OCI-M2 (cell line): ENCODE measurements around the gene NPB.
A peak's percentile ranks its signal among the peaks of the same experiment; 100 is the strongest.
"Not testable (repeated sequence)": the region's sequence is repeated elsewhere in the genome, so short reads cannot be mapped to it uniquely, and the experiment has no call there.

Experiments used
- DNase-seq: peaks from one replicate; lab custom pipeline; 2025; ENCODE audit not compliant: unreplicated experiment; lab: John Stamatoyannopoulos, UW

The NPB gene

GRCh38 chr17:81911277-81911961, 9.4 kb downstream of the NPB start, which contains the start of gene PCYT2:
Gene PCYT2, minus strand, starts transcription at chr17:81911399. Its CDS starts 44 bp downstream, at chr17:81911355.
- no peak for DNase-seq

DNA sequence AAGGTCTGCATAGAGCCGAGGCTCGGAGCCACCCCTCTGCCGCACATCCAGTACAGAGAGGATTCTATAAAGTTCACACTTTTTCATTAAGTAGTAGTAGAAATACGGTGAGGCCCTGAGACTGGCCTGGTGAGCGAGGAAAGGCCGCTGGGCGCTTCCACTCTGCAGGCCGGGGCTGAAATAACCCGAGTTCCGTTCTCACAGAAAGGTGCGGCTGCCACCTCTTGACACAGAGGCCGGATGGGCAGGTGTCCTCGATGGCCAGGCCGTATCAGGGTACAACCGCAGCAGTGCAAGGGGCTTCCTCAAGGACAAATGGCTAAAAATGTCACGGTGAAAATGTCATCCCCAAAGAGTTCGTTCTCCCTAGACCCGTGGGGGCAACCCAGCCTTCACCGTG, 9.9 kb downstream of the NPB start:
- DNase-seq: no peak

GRCh38 chr17:81912441-81913309, 10.6 kb downstream of the NPB start:
- no peak for DNase-seq

DNA sequence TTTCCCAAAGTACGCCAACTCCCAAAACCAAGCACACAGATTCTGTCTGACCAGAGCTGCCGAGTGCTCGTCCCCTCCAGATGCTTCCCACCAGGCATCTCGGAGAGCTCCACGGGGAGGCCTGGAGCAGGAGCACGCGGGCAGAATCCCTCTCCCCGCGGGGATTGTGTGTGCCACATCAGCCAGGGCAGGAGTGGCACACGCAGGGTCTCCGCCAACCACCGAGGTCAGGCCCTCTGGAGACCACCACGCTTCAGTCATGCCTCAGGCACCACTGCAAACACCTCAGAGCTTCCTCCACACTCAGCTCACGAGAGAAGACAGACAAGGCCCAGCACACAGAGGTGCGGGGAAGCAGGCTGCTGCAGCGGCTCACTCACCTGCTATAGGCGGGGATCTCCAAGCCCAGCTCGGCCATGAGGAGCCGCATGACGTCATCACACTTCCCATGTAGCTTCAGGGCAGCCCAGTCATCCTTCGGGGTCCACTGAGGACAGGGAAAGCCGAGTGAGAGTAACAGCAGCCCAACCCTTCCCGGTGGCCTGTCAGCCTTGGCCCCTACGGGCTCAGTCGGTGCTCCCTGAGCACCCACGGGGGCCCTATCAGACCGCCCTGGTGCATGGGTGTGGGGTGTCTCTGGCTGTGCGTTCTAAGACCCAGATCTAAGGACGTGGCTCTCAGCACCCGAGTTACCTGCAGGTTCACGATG, 11.5 kb downstream of the NPB start:
- no peak for DNase-seq

GRCh38 chr17:81914103-81914850, 12.2 kb downstream of the NPB start:
- DNase-seq: no peak

DNA sequence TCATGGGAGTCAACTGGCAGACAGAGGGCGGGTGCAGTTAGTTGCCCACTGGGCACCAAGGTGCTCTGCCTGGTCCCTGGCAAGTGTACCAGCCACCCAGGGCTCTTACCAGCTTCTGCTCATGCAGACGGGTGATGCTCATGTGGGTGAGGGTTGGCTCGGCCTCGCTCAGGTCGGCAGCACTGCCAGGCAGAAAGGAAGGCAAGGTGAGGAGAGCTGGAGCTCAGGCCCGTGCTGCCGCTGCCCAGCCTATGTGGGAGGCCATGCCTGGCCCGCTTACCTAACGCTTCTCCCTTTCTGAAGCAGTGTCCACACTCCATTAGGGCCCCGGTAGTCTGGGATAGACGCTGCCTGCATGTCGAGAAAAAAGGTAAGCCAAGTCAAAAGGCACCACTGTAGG, 13.3 kb downstream of the NPB start:
- DNase-seq: no peak

DNA sequence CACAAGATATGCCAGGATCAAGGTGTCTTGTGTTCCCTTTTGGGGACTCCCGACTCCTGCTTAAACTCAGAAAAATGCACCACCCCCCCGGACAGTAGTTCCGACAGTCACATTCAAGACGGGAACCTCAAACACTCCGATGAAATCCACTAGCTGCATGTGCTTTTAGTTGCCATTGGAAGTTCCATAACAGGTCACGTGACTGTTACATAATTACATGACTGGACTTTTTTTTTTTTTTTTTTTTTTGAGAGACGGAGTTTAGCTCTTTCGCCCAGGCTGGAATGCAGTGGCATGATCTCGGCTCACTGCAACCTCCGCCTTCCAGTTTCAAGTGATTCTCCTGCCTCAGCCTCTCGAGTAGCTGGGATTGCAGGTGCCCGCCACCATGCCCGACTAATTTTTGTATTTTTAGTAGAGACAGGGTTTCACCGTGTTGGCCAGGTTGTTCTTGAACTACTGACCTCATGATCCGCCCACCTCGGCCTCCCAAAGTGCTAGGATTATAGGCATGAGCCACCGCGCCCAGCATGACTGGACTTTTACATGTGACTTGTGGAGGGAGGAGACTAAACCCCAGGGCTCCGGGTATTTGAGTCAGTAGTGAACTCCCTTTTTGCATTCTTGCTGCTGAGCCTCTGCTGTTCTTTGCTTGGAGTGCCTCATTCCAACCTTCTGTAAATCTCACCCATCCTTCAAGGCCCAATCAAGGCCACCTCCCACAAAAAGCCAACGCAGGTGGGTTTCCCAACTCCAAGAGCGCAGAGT, 14.4 kb downstream of the NPB start:
- no peak for DNase-seq

DNA sequence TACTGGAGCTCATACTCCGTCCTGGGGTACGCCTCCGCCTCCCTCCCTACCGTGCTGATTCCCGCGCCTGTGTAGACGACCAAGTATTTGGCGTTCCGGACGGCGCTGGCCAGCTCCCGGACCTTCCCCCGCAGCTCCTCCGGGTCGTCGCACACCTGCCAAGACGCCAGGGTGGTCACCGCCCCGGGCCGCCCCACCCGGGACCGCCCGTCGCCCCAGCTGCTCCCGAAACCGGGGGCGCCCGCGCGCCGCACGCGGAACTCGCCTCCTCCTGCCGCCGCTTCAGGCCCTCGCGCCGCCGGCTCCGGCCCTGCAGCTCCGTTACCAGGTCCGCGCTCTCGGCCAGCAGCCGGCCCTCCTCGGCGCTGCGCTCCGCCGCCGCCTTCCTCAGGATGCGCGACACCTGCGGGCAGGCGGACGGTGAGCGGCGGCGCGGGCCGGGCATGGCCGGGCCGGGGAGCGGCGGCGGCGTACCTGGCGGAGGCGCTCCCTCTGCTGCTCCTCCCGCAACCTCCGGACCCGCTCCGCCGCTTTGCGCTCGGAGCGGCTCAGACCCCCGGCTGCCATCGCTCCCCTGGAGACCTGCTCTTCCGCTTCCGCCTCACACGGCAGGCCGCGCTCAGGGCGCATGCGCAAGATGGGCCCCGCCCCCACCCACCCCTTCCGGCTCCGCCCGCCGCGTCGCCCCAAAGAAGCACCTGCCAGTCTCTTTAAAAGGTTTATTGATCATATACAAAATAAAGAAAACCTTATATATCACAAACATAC, 15.7 kb downstream of the NPB start, which contains the start of gene SIRT7:
SIRT7 (minus strand) TSS at position 612 of the 768 bp plus-strand sequence; CDS start at position 567, 45 bp downstream.
- no peak for DNase-seq

- not testable (repeated sequence) for DNase-seq
These were observed 16.3 kb downstream of the NPB start for GRCh38 chr17:81918333-81918669.

DNA sequence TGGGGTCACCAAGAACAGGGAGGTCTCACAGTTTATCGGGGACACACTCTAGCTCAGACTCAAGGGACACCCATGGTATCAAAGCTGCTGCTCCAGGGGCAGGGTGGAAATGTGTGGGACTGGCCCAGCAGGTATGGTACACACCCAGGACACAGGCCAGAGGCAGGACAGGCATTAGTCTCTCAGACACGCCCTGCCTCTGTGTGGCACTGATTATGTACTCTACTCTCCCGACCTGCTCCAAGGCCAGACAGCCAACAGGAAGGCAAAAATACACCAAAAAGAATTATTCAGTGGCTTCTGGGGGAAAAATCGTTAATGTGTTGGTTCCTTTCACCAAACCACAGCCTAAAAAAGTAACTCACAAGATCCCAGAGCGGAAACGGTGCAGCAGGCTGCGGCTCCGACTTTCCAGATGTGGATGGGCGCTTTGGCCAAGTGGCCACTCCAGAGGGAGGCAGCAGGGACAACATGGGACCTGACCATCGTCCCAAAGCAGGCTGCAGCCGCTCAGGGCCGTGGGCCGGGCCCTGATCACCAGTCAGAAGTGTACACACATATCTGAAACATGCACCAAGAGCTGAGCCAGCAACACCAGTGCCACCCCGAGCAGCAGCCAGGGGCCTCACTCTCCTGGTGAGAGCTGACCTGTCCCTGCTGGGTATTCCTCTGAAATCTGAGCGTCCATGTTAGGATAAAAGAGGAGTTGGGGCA, 17.0 kb downstream of the NPB start:
- no peak for DNase-seq

DNA sequence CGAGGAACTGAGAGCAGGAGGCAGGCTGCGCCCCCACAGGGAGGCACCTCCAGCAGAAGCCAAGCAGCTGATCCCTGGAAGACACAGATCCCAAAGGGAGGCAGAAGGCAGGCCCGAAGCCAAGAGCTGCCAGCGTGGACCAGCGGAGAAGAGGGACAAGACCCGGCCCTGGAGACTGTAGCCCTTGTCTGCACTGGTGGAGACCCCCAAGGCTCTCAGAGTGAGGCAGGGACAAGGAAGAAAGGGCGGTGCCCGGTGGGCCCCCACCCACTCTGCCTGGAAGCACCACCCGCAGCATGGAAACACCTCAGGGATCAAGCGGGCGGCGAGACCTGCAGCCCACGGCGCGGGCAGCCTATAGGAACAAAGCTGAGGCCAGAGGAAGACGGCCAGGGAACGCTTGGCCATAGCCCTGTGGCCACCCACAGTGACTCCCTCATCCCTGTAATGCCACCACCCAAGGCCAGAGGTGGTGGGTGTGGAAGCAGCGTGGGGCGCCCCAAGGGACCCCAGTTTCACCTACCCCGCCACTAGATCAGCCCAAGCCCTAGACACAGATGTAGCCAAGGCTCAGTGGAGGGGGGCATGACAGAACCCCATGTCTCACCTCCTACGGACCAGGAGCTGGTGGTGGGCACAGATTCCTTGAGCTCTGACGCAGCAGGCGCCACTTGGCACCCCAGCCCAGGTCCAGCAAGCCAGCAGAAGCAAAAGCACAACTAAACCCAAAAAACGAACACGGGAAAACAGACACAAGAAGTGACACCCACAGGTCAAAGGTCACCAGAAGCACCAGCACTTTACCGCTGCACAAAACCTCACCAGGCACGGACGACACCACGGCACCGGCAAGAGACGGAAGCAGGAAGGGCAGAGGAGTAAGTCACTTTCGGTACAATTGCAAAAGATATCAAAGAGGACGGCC, 18.8 kb downstream of the NPB start:
- DNase-seq: no peak

GRCh38 chr17:81921537-81921862, 19.5 kb downstream of the NPB start:
- DNase-seq: no peak

DNA sequence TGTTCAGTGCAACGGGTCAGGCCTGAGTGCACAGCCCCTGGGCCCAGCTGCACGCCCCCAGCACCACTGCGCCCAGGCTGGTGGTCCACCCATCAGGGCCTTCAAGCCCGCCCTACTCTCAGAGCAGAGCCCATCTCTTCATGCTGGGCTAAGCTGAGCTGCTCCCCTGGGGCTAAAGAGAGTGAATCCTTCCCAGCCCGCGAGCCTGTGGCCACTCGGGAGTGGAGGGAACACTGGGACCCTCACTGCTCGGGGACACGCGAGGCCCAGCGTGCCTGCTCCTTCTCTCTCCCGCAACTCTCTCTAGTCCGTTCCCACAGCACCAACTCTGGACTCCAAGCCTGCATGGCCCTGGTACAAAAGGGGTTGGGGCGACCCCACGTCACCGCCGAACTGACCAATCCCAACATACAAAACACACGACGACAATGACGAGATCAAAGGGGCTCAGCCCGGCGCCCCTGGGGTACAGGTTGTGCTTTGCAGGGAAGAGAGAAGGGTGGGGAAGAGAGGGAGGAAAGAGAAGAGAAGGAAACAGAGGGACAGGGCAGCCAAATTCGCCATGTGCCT, 20.0 kb downstream of the NPB start:
- no peak for DNase-seq

GRCh38 chr17:81922566-81923301, 20.7 kb downstream of the NPB start:
- no peak for DNase-seq

DNA sequence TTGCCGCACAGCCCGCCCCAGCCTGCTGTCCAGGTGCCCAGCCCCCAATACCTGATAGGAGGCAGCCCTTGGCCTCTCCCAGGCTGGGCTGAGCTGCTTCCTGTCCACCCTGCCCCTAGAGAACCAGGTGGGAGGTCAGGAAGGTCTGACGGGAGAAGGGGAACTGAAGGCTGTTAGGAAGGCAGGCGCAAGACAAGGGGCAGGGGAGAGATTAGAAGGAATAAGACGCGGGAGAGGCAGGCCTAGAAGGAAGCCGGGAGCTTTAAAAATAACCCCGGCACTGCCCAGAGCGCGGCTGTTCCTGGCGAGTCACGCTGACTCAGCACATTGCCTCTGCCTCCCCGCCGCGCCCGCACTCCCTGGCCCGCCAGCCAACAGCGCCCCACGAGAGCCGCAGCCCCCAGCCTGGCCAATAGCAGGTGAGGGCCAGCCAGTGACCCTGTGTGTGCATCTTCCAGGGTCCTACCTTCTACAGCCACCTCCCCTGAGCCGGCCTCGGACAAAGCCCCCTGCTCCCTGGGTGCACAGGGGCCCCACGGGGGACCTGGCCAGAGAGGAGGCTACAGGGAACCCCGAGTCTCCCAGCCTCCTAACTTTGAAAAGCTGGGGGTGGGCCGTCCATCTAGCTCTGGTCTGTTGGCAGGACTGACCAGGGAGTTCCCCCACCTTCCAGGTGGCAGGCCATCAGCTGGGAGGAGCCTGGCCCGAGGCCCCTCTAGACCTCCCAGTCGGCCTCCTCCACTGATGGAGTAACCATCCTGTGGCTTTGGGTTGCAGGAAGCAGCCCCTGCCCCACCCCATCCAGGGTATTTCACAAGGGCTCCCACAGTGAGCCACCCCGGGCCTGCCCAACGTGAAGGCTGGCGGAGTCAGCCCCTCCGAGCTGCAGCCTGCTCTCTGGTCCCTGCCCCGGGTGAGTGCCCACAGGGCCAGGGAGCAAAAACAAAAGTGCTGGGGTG, 21.5 kb downstream of the NPB start:
- DNase-seq: peak; percentile 46
